Measurements from ENCODE around the gene VAC14. TPM values are rescaled to one million over a fixed set of nuclear protein-coding genes. Genes with fewer than 3 reads are reported as not detected.

VAC14 gene
- total and polyA plus RNA-seq, 2 experiments from 2014 or later = 62.8 to 63.9 TPM

DNA sequence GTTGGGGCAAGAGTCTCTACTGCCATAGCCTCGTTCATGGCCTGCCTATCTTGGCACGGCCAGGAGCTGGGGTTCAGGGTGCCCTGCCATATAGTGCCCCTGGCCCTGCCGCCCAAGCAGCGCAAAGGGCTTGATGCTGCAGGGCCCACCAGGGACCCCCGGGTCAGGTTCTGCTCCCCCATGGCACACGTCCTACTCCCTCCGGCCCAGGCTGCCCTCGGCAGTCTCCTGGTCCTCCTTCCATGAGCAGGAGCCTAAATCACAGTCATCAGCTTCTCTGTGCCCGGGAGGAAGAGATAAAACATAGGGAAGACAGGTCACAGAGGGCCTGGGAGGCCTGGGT, 59.2 kb downstream of the VAC14 start:
- TF ChIP-seq, protein P1, sequence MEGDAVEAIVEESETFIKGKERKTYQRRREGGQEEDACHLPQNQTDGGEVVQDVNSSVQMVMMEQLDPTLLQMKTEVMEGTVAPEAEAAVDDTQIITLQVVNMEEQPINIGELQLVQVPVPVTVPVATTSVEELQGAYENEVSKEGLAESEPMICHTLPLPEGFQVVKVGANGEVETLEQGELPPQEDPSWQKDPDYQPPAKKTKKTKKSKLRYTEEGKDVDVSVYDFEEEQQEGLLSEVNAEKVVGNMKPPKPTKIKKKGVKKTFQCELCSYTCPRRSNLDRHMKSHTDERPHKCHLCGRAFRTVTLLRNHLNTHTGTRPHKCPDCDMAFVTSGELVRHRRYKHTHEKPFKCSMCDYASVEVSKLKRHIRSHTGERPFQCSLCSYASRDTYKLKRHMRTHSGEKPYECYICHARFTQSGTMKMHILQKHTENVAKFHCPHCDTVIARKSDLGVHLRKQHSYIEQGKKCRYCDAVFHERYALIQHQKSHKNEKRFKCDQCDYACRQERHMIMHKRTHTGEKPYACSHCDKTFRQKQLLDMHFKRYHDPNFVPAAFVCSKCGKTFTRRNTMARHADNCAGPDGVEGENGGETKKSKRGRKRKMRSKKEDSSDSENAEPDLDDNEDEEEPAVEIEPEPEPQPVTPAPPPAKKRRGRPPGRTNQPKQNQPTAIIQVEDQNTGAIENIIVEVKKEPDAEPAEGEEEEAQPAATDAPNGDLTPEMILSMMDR (IDR thresholded peaks at IDR 0.05; ENCODE audit: low read depth, low read length) = no peak
- peaks cover 24% of the 10 kb centered on the region for H3K4me1 ChIP-seq (ENCODE audit: low read depth)

DNA sequence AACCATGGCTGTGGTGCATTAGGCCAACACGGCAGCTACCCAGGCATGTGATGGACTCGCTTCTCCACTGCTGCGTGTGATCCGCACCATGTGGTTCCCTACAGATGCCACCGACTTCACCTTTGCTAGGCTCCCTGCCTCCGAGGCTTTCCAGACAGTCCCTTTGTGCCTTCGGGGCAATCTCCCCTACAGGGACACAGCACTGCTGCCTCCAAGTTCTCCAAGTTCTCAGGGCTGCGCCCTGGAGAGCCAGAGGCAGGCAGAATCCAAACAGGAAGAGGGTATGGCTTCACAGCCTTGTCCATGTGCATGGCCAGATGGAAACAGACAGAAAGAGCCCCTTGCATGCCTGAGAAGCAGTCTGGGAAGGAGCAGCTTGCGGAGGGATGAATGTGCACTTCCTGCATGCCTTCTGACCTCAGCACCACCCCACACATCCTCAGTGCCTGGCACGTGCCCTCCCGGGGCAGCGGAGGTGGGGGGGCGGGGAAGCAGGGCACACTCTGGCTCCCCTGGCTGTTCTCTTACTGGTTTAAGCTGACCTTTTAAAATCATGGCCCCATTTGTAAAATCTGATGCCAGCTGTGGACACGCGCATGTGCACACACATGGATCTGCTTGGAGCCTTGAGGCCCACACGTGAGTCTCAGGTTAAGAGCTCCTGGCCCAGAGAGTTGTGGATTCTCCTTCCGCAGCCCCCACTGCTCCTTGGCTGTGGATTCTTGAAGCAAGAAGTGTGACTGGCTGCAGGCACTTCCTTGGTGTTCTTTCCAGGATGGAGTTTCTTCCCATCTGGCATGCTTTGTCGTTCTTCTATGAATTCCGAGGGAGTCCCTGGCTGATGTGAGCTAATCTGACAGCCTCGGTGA, 59.8 kb downstream of the VAC14 start:
- TF ChIP-seq, protein P1 (IDR thresholded peaks at IDR 0.05; ENCODE audit: low read depth, low read length) = no peak
- peaks cover 27% of the 10 kb centered on the region for H3K4me1 ChIP-seq (ENCODE audit: low read depth)
- peak in 1 of 2 donors; percentile 68 for DNase-seq (ENCODE audit: low read depth in 1 of 2, low spot score in 1 of 2)

More for the DNA sequence above, 59.2 kb downstream of the VAC14 start:
- Histone ChIP-seq H3K27ac (no peak overlapping the region), H3K4me3 (no peak overlapping the region), H3K27me3 (no peaks in the 10 kb centered on the region), H3K9me3 (ENCODE audit: low read depth) (no peaks in the 10 kb centered on the region), H3K36me3 (no peaks in the 10 kb centered on the region)
- DNase-seq (ENCODE audit: low read depth in 1 of 2, low spot score in 1 of 2) = no peak

DNA sequence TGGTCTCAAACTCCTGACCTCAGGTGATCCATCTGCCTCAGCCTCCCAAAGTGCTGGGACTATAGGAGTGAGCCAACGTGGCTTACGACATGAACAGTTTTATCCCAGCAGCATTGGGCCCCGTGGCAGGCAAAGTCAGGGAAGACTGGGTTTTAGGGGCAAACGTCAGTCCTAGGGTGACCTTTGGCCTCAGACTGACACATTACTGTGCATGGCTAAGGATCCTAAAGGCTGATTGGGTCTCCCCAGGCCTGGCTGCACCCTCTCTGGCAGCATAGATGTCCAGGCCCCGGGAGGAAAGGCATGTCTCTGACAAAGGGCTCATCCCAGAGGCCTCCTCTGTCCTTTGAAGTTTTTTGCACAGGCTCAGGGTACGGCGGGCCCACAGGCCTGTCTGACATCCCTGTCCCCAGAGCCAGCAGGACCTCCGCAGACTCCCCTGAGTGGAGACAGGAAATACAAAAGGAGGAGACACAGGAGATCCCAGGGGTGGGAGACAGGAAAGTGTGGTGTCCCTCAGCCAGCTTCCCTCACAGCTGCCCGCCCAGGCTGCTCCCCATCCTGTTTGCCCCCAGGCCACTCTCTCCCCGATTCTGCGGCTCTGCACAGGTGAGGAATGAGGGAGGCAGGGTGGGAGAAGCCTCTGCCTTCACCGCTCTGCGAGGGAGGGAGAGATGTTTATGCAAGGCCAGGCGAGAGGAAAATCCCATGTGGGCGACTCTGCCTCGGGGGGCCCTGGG, 60.6 kb downstream of the VAC14 start:
- Histone ChIP-seq H3K36me3 (no peaks in the 10 kb centered on the region), H3K27ac (no peak overlapping the region), H3K27me3 (no peaks in the 10 kb centered on the region), H3K4me3 (no peak overlapping the region), H3K4me1 (ENCODE audit: low read depth) (peaks cover 33% of the 10 kb centered on the region), H3K9me3 (ENCODE audit: low read depth) (no peaks in the 10 kb centered on the region)
- DNase-seq (ENCODE audit: low read depth in 1 of 2, low spot score in 1 of 2) = no peak
- TF ChIP-seq, protein P1 (IDR thresholded peaks at IDR 0.05; ENCODE audit: low read depth, low read length) = no peak

More for the DNA sequence above, 59.8 kb downstream of the VAC14 start:
- Histone ChIP-seq H3K4me3 (no peak overlapping the region), H3K36me3 (no peaks in the 10 kb centered on the region), H3K9me3 (ENCODE audit: low read depth) (no peaks in the 10 kb centered on the region), H3K27me3 (no peaks in the 10 kb centered on the region), H3K27ac (no peak overlapping the region)

DNA sequence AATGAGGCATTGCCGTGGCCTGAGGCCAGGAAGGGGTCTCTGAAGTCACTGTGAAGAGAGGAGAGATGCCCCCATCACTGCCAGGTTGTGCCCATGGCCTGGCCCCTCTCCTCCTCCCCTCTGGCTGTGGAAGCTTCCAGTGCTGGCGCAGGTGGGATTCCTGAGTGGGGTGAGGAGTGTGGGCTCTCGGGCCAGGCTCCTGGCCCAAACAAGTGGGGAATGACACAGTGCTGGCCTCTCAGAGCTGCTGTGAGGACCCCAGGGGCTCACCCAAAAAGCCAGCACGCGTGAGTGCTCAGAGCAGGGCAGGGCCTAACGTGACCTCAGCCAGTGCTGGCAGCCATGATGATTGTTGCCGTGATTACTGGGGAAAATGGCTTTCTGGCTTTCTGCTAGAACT, 61.6 kb downstream of the VAC14 start:
- TF ChIP-seq, protein P1 (IDR thresholded peaks at IDR 0.05; ENCODE audit: low read depth, low read length) = no peak
- no peak for DNase-seq (ENCODE audit: low read depth in 1 of 2, low spot score in 1 of 2)
- peak overlapping the region; percentile 38 for H3K27ac ChIP-seq
- no peaks in the 10 kb centered on the region for H3K27me3 ChIP-seq
- no peaks in the 10 kb centered on the region for H3K36me3 ChIP-seq
- H3K9me3 ChIP-seq (ENCODE audit: low read depth) = no peaks in the 10 kb centered on the region
- peaks cover 35% of the 10 kb centered on the region for H3K4me1 ChIP-seq (ENCODE audit: low read depth)
- no peak overlapping the region for H3K4me3 ChIP-seq

DNA sequence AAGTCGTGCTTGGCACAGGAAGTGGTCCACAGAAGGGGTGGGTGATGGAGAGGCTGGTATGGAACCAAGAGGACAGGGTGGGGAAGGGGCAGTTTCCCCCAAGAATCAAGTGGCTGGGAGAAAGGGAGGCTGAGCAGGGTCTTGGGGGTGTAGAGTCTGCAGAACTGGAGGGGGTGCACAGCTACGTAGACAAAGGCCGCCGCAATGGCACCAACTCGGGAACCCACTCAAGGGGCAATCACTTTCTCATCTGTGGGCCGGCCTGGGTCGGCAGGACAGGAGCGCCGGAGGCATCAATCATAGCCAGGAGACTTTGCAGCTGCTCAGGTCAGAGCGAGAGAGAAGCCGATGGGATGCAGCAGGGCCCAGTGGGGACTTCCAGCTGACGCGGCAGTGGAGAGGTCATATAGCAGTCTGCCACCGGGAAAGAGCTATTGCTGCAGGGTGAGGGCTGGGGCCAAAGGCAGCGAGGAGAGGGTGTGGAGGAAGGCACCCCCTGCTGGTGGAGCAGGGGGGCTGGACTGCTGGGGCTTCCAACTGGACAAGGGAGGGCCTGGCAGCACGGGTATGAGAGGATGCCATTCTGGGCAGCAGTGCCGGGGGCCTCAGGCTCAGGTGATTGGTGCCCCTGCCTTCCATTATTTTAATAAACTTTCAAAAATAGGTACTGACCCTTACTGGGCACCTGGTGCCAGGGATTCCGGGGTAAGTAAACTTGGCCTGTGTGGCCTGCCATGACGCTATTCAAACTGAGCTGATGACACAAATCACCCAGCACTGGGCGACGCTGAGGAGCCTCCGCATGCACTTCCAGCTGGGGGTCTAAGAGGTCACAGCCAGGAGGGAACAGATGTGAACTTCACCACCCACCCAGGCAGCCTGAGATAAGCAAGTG, 62.6 kb downstream of the VAC14 start:
- DNase-seq (ENCODE audit: low read depth in 1 of 2, low spot score in 1 of 2) = peak; percentile 75
- TF ChIP-seq, protein P1 (IDR thresholded peaks at IDR 0.05; ENCODE audit: low read depth, low read length) = peak; percentile 71
- Histone ChIP-seq H3K27ac (peak overlapping the region; percentile 46), H3K9me3 (ENCODE audit: low read depth) (no peaks in the 10 kb centered on the region), H3K4me3 (no peak overlapping the region), H3K27me3 (no peaks in the 10 kb centered on the region), H3K4me1 (ENCODE audit: low read depth) (peaks cover 35% of the 10 kb centered on the region), H3K36me3 (no peaks in the 10 kb centered on the region)

All from cardiac muscle cell (in vitro differentiated cells and primary cell).